Fibroblast of the aortic adventitia (primary cell): Measurements from ENCODE around the gene CFAP77. TPM values are rescaled to one million over a fixed set of nuclear protein-coding genes. Genes with fewer than 3 reads are reported as not detected.

ENCODE experiments used
- DNase-seq: peaks from one replicate; pipeline ENCODE4 v3.0.0-alpha.2; 2010; ENCODE audit warnings: low read depth
- H3K4me3 ChIP-seq: 2 replicates; pipeline ENCODE4 v1.5.1; 2011; ENCODE audit warnings: low read depth, mild to moderate bottlenecking, control low read depth, low read length, moderate library complexity
- CTCF ChIP-seq: IDR thresholded peaks from 2 replicates; pipeline ENCODE4 v1.5.1; 2011; ENCODE audit warnings: mild to moderate bottlenecking, low read length, control low read depth, inconsistent platforms; ENCODE audit not compliant: insufficient read depth
- total RNA-seq: library from RNA; depleted of rRNA; stranded (reverse); fragments of >200 nt; gene quantifications from 2 replicates; pipeline ENCODE4 v1.2.3, GENCODE V29; 2012; ENCODE audit warnings: low replicate concordance

CFAP77 gene
- total RNA-seq, 1 donor: not detected

GRCh38 chr9:132414731-132415130 is 4.7 kb downstream of the CFAP77 start:
- DNase-seq: no peak
- H3K4me3 ChIP-seq: no peak overlapping the region
- no peak for TF ChIP-seq CTCF

GRCh38 chr9:132415181-132415580 is 5.2 kb downstream of the CFAP77 start:
- no peak overlapping the region for H3K4me3 ChIP-seq

GRCh38 chr9:132418726-132419363 is 8.8 kb downstream of the CFAP77 start:
- no peak for DNase-seq
- no peak overlapping the region for H3K4me3 ChIP-seq
- no peak for TF ChIP-seq CTCF

More at GRCh38 chr9:132415181-132415580, 5.2 kb downstream of the CFAP77 start:
- no peak for TF ChIP-seq CTCF
- DNase-seq: no peak

- no peak for DNase-seq
- TF ChIP-seq CTCF: no peak
- H3K4me3 ChIP-seq: no peak overlapping the region
Observed at GRCh38 chr9:132422574-132422973, 12.6 kb downstream of the CFAP77 start.

GRCh38 chr9:132423503-132423902 is 13.5 kb downstream of the CFAP77 start:
- no peak for TF ChIP-seq CTCF
- no peak for DNase-seq
- H3K4me3 ChIP-seq: no peak overlapping the region

GRCh38 chr9:132424857-132425674 is 15.1 kb downstream of the CFAP77 start:
- no peak for TF ChIP-seq CTCF
- H3K4me3 ChIP-seq: no peak overlapping the region
- no peak for DNase-seq

GRCh38 chr9:132425675-132426062 is 15.7 kb downstream of the CFAP77 start:
- TF ChIP-seq CTCF: no peak
- DNase-seq: no peak
- H3K4me3 ChIP-seq: no peak overlapping the region
